HEK293T (cell line): ENCODE data around the gene TBCE.

Experiments
- CTCF ChIA-PET: fragments of 350-600 bp; formaldehyde crosslinking; extraction: SDS; loops from one replicate; lab custom pipeline; 2021; ENCODE audit warnings: antibody characterized with exemption, inconsistent platforms; lab: Yijun Ruan, JAX
- POLR2A ChIA-PET: fragments of 350-600 bp; formaldehyde crosslinking; extraction: SDS; loops from one replicate; lab custom pipeline; 2020; ENCODE audit warnings: antibody characterized with exemption, inconsistent platforms; lab: Yijun Ruan, JAX
- DNase-seq: peaks from one replicate; pipeline ENCODE4 v3.0.0; 2012; ENCODE audit warnings: mixed read lengths; ENCODE audit errors: extremely low spot score
- ARNT ChIP-seq: fragments of 450-650 bp; IDR thresholded peaks from 2 replicates; pipeline ENCODE4 v1.6.1; 2017; ENCODE audit warnings: mild to moderate bottlenecking
- BHLHE40 ChIP-seq: fragments of 450-650 bp; IDR thresholded peaks from 2 replicates; pipeline ENCODE4 v1.6.1; 2016; ENCODE audit warnings: mild to moderate bottlenecking, moderate library complexity, borderline replicate concordance
- CTBP1 ChIP-seq: fragments of 450-650 bp; IDR thresholded peaks from 2 replicates; pipeline ENCODE4 v1.6.1; 2016; ENCODE audit warnings: borderline replicate concordance
- ELF4 ChIP-seq: fragments of 450-650 bp; IDR thresholded peaks from 2 replicates; pipeline ENCODE4 v1.6.1; 2017; ENCODE audit warnings: antibody characterized with exemption
- FOXA1 ChIP-seq: fragments of 450-650 bp; IDR thresholded peaks from 2 replicates; pipeline ENCODE4 v1.6.1; 2016; ENCODE audit warnings: mild to moderate bottlenecking
- FOXK2 ChIP-seq: fragments of 450-650 bp; IDR thresholded peaks from 2 replicates; pipeline ENCODE4 v1.6.1; 2016; ENCODE audit warnings: mild to moderate bottlenecking
- FOXM1 ChIP-seq: fragments of 450-650 bp; IDR thresholded peaks from 2 replicates; pipeline ENCODE4 v1.6.1; 2017; ENCODE audit warnings: mild to moderate bottlenecking, borderline replicate concordance
- HDGF ChIP-seq: fragments of 450-650 bp; IDR thresholded peaks from 2 replicates; pipeline ENCODE4 v1.6.1; 2017; ENCODE audit warnings: antibody characterized with exemption, borderline replicate concordance
- L3MBTL2 ChIP-seq: fragments of 450-650 bp; conservative IDR thresholded peaks from 2 replicates; pipeline ENCODE4 v1.6.1; 2016; ENCODE audit warnings: mild to moderate bottlenecking
- LEF1 ChIP-seq: fragments of 450-650 bp; IDR thresholded peaks from 2 replicates; pipeline ENCODE4 v1.6.1; 2017; ENCODE audit warnings: mild to moderate bottlenecking, borderline replicate concordance
- NFRKB ChIP-seq: fragments of 450-650 bp; IDR thresholded peaks from 2 replicates; pipeline ENCODE4 v1.6.1; 2016; ENCODE audit warnings: mild to moderate bottlenecking, moderate library complexity
- SP1 ChIP-seq: fragments of 450-650 bp; IDR thresholded peaks from 2 replicates; pipeline ENCODE4 v1.6.1; 2017
- SUZ12 ChIP-seq: fragments of 450-650 bp; IDR thresholded peaks from 2 replicates; pipeline ENCODE4 v1.6.1; 2016; ENCODE audit warnings: mild to moderate bottlenecking
- TARDBP ChIP-seq: fragments of 450-650 bp; IDR thresholded peaks from 2 replicates; pipeline ENCODE4 v1.6.1; 2016
- ZNF384 ChIP-seq: fragments of 450-650 bp; IDR thresholded peaks from 2 replicates; pipeline ENCODE4 v1.6.1; 2016
- TF ChIP-seq, protein P1 (sequence below): fragments of 450-650 bp; IDR thresholded peaks from 2 replicates; pipeline ENCODE4 v1.6.1; 2016

The TBCE gene

DNA sequence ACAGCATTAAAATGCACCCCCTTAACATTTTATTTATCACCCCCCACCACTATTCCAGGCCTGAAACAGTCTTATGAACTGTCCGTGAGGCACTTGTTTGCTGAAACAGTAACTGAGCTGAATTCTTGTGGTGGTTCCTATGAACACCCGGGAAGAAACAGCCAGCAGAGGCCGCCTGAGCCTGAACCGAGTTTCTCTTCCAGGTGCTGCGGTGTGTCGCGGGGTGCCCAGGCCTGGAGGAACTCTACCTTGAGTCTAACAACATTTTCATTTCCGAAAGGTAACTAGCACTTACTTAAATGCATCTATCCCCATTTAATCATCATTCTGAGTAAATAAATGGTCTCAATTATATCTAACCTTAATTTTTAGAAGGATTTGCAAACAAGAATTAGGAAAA is 66.8 kb downstream of the TBCE start:
- CTCF ChIA-PET, result interaction anchor here (0.6 kb wide), 1 partner anchor 172 kb away, joined by 3 read pairs; no protein-coding TSS in a partner anchor
- no peak for TF ChIP-seq FOXM1
- TF ChIP-seq SP1, result no peak
- TF ChIP-seq LEF1, result no peak
- no peak for TF ChIP-seq FOXA1
- TF ChIP-seq L3MBTL2, result no peak
- TF ChIP-seq, protein P1, sequence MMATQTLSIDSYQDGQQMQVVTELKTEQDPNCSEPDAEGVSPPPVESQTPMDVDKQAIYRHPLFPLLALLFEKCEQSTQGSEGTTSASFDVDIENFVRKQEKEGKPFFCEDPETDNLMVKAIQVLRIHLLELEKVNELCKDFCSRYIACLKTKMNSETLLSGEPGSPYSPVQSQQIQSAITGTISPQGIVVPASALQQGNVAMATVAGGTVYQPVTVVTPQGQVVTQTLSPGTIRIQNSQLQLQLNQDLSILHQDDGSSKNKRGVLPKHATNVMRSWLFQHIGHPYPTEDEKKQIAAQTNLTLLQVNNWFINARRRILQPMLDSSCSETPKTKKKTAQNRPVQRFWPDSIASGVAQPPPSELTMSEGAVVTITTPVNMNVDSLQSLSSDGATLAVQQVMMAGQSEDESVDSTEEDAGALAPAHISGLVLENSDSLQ, result no peak
- TF ChIP-seq ELF4, result no peak
- no peak for TF ChIP-seq HDGF
- TF ChIP-seq SUZ12, result no peak
- TF ChIP-seq NFRKB, result no peak
- no peak for TF ChIP-seq ARNT
- no peak for TF ChIP-seq FOXK2
- DNase-seq, result no peak
- POLR2A ChIA-PET, result no interaction called here

DNA sequence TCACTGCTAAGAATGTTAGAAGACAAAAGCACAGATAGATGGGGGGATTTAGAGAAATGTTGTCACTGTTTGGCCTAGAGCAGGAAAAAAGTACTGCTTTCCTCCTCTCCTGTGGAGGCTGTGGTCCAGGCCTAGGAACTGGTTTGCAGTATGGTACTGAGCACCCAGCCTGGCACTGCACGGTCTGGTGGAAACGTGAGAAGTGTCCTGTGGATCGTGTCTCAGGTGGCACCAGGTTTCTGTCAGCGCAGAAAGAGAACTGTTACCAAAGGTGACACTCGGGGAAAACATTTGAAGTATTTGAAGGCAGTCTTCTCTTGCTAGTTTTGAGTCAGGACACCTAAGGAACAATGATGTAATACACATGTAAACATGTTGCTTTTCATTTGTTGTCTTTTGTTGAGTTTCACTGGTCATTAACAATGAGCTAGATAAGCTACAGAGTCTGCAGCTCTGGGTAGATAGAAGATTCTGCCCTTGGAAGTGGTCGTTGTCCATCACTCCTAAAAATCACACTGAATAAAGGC is 74.0 kb downstream of the TBCE start:
- no peak for DNase-seq
- POLR2A ChIA-PET, result interaction anchor here (0.8 to 1.1 kb wide), 2 partner anchors 63 to 74 kb away, joined by 3 to 4 read pairs; partner anchors contain the start of genes B3GALNT2 and TBCE
- CTCF ChIA-PET, result interaction anchor here (0.7 kb wide), 1 partner anchor 157 kb away, joined by 13 read pairs; no protein-coding TSS in a partner anchor
- no peak for TF ChIP-seq SP1
- TF ChIP-seq ELF4, result no peak
- no peak for TF ChIP-seq TARDBP
- TF ChIP-seq, protein P1, result no peak
- TF ChIP-seq BHLHE40, result no peak
- TF ChIP-seq FOXM1, result no peak
- TF ChIP-seq ARNT, result no peak
- TF ChIP-seq FOXK2, result no peak
- TF ChIP-seq NFRKB, result no peak
- TF ChIP-seq CTBP1, result no peak
- TF ChIP-seq L3MBTL2, result no peak
- no peak for TF ChIP-seq SUZ12
- no peak for TF ChIP-seq FOXA1
- no peak for TF ChIP-seq HDGF
- TF ChIP-seq ZNF384, result no peak
- TF ChIP-seq LEF1, result no peak

DNA sequence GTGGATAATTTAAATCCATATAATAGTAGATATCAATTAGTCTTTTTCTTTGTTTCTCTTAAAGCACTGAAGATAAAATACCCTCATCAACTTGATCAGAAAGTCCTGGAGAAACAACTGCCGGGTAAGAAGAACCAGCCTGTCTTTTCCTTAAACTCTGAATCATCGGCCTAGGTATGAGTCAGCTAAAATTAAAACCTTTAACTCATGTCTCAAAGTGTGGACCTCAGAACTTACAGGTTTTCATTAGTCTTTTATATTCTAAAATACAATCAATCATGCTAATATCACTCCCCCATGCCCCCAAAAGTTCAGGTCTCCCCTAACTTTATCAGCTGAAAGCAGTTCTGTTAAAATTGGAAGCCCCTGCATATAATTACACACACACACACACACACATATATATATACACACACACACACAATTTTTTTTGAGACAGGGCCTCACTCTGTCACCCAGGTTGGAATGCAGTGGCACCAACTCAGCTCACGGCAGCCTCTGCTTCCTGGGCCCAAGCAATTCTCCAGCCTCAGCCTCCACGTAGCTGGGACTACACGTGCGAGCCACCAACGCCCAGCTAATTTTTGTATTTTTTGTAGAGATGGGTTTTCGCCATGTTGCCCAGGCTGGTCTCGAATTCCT is 75.7 kb downstream of the TBCE start:
- POLR2A ChIA-PET, result interaction anchor here (0.7 kb wide), 1 partner anchor 34 kb away, joined by 3 read pairs; no protein-coding TSS in a partner anchor
- CTCF ChIA-PET, result interaction anchor here (1.0 kb wide), 1 partner anchor 190 kb away, joined by 3 read pairs; no protein-coding TSS in a partner anchor
- no peak for DNase-seq
- TF ChIP-seq FOXM1 (no peak), FOXK2 (no peak)

DNA sequence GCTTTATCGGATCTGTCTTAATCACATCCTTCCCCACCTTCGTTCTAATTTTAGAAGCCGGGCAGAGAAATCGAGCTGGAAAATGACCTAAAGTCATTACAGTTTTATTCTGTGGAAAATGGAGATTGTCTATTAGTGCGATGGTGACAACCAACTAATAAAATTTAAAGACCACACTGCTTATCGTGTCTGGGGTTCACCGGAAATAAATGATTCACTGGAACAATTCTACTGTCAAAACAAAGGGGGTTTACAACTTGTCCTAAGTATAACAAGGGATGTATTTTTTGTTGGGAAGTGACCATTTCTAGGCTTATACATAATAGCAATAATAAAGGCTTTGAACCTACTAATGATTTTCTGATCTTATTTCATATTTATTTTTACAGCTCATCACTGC is 81.4 kb downstream of the TBCE start:
- POLR2A ChIA-PET, result no interaction called here
- TF ChIP-seq SUZ12 (no peak), FOXA1 (no peak), LEF1 (no peak), HDGF (no peak), BHLHE40 (no peak), L3MBTL2 (no peak), ARNT (no peak), ZNF384 (no peak), ELF4 (no peak), TARDBP (no peak), FOXM1 (no peak), FOXK2 (no peak), NFRKB (no peak), SP1 (no peak), CTBP1 (no peak)
- TF ChIP-seq, protein P1, result no peak
- no peak for DNase-seq
- CTCF ChIA-PET, result no interaction called here

DNA sequence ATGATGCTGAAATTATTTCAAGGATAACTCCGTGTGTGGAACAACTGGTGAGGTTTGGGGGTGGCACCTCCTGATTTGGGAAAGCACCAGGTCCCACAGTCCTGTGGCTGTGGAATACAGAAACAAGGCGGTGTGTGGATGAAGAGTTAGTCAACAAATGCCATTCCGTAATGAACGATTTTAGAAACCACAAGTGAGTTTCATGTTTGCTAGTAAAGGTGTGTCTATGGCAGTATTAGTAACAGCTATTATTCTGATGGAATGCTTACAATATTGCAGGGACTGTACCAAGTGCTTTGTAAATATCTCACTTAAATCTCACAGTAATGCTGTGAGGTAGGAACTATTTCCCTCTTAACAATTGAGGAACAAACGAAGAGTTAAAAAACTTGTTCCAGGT is 83.2 kb downstream of the TBCE start:
- ChIA-PET CTCF (interaction anchor here (0.6 kb wide), 1 partner anchor 1862 kb away, joined by 3 read pairs; no protein-coding TSS in a partner anchor), POLR2A (no interaction called here)
- no peak for DNase-seq
- TF ChIP-seq LEF1 (no peak), SUZ12 (no peak), FOXM1 (no peak), FOXA1 (no peak), CTBP1 (no peak), HDGF (no peak), BHLHE40 (no peak), ARNT (no peak), TARDBP (no peak), SP1 (no peak), ZNF384 (no peak), L3MBTL2 (no peak), FOXK2 (no peak), ELF4 (no peak), NFRKB (no peak)
- TF ChIP-seq, protein P1, result no peak
